ENCODE data around the gene KCNC1. TPM values are rescaled to one million over a fixed set of nuclear protein-coding genes. Genes with fewer than 3 reads are reported as not detected.

KCNC1 gene
- total RNA-seq, 1 experiment from 2014 or later: not detected

DNA sequence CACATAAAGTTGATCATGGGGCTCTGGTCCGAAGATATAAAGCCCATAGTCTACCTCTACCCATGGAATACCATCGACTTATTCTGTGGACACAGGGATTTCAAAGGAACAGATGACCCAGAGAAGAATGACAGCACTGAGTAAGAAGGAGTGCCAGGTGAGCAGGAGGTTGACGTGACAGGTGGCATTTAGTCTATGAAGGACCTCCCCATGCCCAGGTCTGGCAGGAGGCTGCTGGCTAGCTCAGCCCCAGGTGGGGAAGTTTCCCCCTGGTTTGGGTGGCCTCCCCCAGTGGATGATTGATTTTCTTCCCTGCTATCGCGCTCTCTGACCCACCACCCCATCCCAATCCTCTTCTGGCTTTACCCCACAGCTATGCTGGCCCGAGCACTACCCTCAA, 39.1 kb downstream of the KCNC1 start:
- no peak for DNase-seq (ENCODE audit: low read depth)

DNA sequence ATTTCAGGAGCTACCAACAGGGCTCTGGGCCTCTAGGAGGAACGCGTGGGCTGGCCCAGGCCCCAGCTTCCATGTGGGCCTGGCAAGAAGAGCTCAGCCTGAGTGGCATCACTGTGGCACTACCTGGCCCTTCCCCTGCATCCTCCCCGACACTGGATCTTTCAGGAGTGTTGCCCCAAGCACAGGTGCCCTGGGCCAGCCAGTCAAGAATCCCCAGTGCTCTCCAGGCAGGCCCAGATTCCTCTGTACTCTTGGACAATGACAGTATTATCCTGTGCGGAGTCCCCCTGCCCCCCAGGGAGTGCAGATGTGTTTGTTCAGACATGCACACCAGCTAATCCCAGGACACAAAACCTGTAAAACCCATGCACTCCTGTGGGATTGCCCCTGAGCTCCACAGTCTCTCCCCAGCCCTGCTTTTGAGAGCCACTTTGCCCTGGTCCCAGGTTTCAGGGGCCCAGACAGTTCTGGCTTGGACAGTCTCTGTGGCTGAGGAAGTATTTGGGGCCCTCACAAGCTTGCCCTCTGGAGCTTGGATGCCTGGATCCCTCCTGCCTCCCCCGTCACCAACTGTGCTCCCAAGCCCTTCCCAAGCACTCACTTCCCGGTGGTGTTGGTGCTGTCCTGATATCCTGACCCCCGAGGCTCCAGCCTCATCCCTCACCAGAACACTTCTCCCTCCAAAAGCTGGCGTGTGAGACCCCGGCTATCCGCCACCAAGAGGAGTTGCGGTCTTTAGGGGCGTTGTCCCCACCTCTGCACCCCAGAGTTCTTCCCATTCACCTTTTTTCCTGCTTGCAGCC, 39.9 kb downstream of the KCNC1 start:
- DNase-seq (ENCODE audit: low read depth): no peak

DNA sequence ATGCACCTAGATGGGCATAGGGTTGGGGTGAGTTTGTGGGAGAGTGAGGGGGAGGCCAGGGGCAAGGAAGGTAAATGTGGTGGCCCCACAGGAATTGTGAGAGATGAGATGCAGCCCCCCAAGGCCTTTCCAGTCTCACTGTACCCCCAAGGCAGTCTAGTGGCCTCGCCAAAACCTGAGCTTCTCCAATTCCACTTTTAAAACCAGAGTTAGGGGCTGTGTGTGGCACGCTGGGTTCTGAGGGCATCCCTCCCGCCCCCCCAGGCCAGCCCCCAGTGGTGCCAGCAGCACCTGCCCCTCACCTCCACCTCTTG, 40.4 kb downstream of the KCNC1 start:
- DNase-seq (ENCODE audit: low read depth): no peak

DNA sequence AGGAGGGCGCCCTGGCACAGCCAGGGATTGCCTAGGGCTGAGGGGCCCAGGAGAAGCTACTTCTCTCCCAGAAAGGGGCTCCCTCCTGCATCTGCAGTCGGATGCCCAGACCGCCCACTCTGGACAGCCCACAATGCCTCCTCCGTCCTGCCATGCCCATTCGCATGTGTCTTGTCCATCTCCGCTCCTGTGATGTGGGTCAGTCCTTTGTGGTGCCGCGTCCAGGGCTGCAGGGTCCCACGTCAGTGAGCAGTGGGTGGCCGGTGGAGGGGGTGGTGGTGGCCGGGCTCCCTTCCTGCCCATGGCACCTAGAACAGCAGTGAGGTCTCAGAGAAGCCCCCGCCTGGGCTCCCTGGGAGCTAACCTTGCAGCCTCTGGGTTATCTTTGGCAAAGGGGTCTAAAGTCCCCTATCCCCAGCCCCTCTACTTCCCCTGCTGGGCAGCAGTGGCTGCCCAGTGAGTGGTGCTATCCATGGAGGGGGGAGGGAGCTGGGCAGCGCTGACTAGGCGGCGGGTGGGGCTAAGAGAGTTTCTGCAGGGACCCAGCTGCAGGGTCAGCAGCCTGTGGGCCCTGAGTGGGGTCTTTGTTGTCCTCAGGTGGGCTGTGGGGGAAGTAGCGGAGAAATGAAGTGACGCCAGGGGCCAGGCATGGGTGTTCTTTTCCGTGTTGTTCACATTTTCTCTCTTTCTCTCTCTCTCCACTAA, 41.1 kb downstream of the KCNC1 start:
- DNase-seq (ENCODE audit: low read depth): no peak

DNA sequence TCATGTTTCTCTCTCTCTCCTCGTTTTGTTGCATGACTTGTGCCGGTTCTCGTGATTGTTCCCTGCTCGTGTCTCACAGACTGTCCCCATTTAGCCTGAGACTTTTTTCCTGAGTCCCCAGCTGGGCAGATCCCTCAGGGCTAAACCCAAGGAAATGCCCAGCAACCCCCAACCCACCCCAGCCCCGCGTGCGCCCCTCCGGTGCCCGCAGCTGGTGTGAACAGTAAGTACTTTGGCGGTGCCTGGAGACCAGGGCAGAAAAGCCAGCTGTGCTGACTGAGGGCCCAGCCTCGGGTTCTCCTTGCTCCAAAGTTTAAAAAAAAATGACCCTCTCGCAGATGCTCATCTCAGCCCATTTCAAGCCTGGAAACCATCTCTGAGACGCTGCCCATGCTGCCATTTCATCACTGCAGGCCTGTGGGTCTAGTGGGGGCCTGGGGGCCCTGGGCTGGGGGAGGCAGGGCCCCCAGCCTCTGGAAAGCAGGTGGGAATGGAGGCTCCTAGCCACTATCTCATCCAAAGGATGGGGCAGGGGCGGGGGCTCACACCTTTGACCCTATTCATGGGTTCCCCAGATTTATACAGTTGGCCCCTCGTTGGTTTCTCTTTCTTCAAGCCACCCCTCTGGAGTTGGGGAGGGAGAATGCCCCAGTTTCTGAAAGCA, 41.8 kb downstream of the KCNC1 start:
- no peak for DNase-seq (ENCODE audit: low read depth)

DNA sequence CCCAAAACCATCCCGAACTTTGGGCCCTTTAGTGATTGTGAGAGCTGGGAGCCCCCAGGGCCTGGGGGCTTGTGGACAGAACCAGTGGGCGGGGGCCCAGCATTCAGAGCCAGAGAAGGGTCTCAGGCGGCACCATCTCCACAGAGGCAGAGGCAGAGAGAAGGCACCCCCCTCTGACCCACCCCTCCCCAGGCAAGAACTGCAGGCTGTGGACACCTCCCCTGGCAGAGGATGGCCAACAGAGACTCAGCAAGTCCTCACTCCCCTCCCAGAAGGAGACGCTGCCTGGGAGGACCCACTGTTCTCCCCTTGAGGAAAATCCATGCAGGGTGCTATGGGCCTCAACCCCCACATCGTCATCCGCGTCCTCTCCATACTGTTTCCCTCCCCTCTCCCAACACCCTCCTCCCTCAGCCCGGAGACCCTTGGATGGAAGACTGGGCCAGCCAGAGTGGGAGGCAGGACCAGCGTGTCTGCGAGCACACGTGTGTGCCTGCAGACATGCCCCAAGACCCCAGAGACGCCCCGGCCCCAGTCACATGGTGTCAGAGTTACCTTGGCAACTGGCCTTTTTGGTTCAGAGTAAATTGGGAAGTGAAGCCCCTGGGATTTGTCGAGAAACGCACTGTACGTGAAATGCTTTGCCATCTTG, 42.6 kb downstream of the KCNC1 start:
- no peak for DNase-seq (ENCODE audit: low read depth)

DNA sequence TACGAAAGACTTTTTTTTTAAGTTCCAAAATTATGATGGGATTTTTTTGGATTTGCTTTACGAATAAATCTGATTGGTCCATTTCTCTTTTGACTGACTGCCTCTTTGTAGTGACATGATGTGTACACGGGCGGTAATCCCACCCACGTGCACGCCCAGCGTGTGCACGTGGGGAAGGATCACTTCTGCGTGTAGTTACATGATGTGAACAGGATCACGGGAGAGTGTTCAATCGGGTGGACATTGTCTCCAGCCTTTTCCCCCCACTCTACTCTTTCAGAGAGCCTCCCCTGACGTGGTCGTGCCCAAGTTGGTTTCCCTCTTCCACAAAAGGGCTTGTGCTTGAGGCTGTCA, 43.1 kb downstream of the KCNC1 start:
- no peak for DNase-seq (ENCODE audit: low read depth)

DNA sequence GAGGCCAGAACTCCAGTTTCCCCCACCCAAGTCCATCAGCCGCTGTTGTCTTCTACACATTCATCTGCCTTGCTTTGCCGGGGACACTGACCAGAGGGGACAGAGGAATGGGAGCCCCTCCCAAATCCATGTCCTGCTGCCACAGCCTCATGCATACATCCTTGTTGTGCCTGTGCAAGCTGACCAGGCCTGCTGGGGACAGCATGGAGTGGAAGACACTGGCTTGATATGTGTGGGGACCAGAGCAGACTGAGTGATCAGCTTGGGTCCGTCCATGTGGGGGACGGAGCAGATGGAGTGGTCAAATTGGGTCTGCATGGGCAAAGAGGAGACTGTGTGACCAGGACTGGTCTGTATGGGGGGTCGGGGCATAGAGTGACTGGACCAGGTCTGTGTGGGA, 43.8 kb downstream of the KCNC1 start:
- DNase-seq (ENCODE audit: low read depth): no peak

DNA sequence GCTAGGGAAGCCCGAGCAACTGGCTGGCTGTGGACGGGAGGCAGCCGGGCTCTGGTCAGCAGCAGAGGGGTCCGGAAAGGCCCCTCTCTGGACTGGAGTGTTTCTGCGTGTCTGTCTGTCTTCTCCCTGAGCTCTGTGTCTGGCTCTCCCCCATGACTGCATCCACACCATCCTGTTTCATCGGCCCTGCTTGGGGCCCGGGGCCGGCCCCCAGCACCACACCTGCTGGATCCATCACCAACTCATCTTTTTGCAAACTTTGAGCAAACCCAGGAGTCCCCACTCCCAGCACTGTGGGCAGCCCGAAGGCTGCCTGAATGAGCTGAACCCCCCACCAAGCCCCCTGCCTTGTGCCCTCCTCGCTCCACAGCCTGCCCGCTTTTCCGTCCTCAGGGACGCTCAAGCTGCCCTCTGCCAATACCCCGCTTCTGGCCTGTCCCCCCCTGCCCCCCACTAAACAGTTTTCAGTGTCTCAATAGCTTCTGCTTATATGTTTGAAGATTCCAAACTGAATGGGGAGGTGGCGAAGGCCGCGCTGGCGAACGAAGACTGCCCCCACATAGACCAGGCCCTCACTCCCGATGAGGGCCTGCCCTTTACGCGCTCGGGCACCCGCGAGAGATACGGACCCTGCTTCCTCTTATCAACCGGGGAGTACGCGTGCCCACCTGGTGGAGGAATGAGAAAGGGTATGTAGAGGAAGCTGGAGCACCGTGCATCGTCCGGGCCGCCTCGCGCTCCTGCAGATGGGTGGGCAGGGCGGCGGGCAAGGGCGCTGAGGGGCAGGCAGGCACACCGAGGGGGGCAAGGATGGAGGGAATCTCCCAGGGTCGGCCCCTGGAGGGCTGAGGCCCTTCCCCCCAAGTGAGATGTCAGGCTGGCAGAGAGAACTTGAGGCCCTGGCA, 44.6 kb downstream of the KCNC1 start:
- DNase-seq (ENCODE audit: low read depth): no peak

DNA sequence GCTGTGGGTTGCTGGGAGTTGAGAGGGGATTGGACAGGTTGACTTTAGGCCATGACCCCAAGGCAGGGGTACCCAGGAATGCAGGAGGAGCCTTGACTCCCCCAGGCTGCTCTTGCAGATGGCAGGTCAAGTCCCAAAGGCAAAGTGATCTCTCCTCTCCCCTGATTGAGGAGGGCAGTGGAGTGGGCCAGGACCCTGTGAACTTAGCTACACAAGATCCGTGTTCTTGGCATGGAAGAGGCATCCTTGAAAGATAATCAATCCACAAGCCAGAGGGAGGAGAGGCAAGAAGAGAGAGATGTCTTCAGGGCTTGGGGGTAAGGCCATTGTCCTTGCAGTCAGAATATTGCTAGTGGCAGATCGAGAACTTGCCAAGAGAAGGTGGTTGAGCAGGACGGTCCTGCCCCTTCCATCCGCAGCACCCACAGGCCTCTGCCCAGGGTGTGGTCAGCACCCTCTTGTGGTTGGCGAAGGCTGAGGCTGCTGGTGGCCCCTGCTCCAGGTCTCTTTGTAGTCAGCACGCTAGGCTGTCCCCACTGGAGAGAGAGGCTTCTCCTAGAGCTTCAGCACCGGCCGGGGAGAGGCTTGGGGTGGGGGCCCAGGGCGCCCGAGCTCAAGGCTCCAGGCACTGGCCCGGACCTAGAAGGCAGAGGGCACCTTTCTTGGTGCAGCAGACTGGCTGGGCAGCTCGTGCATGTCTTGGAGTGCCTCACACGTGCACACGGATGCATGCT, 45.4 kb downstream of the KCNC1 start:
- DNase-seq (ENCODE audit: low read depth): no peak

DNA sequence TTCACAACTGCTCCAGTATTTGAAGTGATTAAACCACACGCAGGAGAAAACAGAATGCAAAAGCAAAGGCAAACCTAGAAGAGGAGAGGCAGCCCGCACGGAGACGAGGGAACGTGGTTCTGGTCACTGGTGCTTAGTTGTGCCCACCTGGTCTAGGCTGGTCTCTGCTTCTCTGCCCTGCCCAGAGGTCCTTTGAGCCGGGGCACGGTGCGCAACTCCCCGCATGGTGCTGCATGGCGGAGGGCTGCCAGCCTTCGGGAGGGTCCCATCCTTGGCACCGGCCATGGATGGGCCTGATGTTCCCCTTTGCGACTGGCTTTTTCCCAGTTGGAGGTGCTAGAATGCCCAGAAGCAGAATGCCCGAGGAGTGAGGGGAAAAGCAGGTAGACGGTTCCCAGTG, 46.1 kb downstream of the KCNC1 start:
- DNase-seq (ENCODE audit: low read depth): no peak

DNA sequence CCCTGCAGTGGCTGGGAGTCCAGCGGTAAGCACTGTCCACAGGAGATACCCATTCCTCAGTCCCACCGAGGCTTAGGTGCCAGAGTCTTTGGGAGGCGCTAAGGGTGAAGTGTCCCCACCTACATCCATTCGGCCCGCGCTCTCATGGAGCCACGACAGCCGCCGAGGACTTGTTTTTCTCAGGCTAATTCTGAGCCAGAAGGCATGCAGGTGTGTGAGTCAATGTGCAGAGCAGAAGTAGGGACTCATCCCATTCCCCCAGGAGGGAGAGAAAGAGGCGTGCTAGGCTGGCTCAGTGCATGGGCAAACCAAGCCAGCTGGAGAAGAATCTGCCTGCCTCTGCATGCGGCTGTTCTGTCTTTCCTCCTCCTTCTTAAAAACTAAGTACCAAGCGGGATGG, 46.6 kb downstream of the KCNC1 start:
- DNase-seq (ENCODE audit: low read depth): no peak

DNA sequence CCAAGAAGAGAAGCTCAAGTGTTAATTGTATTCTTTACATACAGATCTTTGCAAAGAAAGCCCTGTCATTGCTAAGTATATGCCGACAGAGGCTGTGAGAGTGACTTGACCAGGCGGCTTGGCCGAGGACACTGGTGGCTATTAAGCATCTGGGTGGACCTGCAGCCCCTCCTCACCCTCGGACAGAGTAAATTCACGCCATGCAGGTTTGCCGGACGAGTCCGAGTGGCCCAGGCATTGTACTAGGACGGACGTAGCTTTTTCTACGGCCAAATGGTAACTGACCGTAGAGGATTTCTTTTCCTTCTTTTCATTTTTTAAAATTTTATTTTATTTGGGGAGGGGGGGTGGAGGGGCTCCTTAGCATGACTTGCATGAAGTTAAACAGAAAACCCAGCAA, 47.0 kb downstream of the KCNC1 start:
- no peak for DNase-seq (ENCODE audit: low read depth)

DNA sequence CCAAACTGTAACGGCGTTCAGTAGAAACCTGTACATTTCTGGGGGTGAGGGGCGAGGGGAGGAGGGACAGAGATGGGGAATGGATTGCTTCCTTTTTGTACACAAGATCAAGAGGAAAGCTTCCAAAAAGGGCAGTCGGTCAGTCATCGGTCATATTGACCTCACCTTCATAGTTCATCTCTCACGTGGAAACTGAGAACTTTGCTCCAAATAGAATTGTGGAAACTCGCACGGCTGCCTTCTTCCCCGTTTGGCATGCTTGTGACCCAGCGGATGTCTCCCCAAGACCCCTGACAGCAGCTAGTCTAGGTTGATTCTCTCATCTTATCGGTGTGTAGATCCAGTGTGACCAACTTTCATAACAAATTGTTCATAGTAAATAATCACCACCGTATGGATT, 47.6 kb downstream of the KCNC1 start:
- no peak for DNase-seq (ENCODE audit: low read depth)

DNA sequence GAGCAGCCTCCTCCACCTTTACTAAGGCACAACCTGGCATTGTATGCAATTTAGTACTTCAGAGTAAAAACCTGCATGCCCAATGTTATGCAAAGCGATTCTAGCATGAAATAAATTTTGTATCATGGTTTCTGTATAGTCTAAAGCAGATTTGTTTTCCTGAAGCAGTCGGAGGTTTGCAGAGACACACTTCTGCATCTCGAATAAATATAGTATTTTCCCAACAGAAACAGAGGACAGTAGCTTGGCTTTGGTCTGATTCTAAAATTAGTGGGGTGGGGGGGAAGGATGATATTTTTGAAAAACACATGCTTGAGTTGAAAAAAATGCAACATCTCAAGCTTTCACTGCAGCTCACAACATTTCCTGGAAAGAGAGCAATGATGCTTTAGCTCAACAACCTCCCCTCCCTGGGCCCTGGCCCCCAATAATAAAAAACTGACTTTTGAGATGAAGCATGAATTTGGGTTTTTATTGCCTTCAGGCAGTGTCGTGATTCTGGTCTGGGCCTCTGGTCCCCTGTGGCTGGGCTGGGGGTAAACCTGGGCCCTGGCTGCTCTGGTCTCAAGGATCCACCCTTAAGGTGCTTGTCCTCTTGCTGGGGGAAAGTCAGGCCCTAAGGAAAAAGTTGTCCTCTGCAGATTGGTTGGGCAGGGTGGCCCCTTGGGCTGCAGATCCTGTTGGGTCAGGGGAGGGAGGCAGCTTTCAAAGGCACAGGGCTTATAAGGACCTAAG, 48.2 kb downstream of the KCNC1 start:
- no peak for DNase-seq (ENCODE audit: low read depth)

DNA sequence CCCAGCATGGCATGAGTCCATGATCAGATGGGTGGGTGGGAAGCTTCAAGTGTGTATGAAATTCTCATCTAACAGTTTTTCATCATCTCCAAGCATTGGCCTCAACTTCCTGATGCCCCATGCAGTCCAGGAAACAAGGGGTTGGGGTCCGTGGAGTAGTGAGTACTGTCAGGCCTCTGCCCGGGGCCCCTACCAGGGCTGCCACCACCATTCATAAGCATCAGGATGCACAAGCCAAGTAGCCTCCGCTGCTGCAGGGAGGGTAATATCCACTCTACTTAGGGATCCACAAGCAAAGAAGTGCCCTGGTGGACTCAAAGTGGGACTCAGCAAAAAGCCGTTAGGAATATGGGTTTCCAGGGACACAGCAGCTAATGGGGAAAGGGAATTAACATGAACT, 49.3 kb downstream of the KCNC1 start:
- no peak for DNase-seq (ENCODE audit: low read depth)

DNA sequence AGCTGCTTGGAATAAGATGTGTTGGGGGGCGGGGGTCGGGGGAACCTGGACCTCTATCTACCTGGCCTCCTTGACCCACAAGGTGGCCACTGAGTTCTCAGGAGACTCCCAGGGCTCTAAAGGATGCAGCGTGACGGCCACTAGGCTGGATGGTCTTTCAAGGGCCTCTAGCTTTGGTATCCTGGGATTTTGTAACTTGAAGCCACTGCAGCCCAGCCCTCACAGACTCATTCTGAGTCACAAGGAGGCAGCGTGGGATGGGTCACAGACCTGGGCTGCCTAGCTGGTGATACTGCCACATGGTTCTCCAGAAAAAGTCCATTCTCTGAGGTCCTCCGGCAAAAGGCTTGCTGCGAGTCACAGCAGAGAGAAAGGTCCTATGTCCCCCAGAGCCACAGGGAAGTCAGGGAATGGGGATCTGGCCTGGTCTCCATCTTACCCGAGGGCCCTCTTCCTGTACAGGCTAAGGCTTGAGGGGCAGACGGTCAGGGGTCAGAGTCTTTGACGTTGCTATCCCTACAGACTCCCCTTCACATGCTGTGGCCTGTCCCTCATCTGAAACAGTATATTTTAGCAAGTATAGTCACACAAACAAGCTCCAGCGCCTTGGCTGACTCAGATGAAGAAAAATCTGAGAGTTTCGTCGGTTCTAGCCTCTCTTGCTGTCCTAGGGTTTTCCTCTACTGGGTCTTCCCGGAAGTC, 52.4 kb downstream of the KCNC1 start:
- DNase-seq (ENCODE audit: low read depth): peak; percentile 81

DNA sequence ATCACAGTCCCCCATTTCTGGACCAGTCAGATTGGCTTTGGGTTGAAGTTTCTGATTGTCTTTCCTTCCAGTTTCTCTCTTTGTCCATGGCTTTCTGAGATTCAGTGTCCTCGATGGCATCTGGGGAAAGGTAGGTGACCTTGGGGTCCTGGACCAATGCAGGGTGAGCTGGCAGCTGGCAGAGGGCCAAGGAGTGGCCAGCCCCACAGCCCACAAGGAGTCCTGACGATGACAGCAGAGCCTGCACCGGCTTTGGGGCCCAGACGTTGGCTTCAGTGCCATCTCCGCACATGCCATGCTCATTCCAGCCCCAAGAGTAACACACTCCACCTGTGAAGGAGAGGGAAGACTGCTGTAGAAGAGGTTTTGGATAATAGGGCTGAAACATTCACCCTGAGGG, 53.5 kb downstream of the KCNC1 start:
- no peak for DNase-seq (ENCODE audit: low read depth)

DNA sequence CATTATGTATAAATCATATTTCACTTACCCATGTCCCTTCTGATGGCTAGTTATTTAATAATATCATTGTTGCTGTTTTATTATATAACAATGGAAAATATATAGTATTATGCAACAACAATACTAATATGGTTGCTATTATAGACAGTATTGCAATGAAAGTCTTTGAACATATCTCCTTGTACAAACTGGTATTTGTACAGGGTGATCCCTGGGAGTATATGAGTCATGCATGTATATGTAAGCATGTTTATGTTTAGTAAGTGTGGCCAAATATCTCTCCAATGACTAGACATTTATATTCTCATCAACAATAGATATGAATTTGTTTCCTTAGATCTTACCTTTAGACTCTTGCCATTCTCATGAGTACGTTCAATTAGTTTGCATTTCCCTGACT, 55.9 kb downstream of the KCNC1 start:
- DNase-seq (ENCODE audit: low read depth): peak; percentile 19

DNA sequence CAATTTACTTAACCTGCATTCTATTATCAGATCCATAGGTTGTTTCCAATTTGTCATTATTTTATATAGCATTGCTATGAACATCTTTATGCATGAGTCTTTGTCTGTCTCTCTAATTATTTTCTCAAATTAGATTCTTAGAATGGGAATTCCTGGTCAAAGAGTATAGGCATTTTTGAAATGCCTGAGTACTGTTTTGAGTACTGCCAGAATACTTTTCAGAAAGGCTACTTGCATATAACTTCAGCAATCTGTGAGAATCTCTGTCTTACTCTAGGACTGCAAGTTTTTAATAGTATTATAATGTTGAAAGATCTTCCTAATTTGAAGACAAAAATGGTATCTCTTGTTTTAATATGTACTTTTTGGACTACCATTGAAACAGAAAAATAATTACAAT, 56.6 kb downstream of the KCNC1 start:
- DNase-seq (ENCODE audit: low read depth): no peak

Data from M059J (cell line).